ENCODE results near the gene TTC39A. TPM values are rescaled to one million over a fixed set of nuclear protein-coding genes. Genes with fewer than 3 reads are reported as not detected.
"Not testable (repeated sequence)": the region's sequence is repeated elsewhere in the genome, so short reads cannot be mapped to it uniquely, and the experiment has no call there.

TTC39A gene
- total RNA-seq, 1 experiment from 2014 or later: 20.3 TPM

GRCh38 chr1:51341876-51342496, 11.6 kb upstream of the TTC39A start:
- no peak for DNase-seq (ENCODE audit: low spot score)
- in situ Hi-C loops (cut with HindIII; ENCODE audit: low sequenced_read_pairs): no loop called here

GRCh38 chr1:51340380-51340779, 10.0 kb upstream of the TTC39A start:
- in situ Hi-C loops (cut with HindIII; ENCODE audit: low sequenced_read_pairs): no loop called here
- no peak for DNase-seq (ENCODE audit: low spot score)

GRCh38 chr1:51336711-51337110, 6.3 kb upstream of the TTC39A start:
- DNase-seq (ENCODE audit: low spot score): no peak
- in situ Hi-C loops (cut with HindIII; ENCODE audit: low sequenced_read_pairs): no loop called here

- DNase-seq (ENCODE audit: low spot score): no peak
- in situ Hi-C loops (cut with HindIII; ENCODE audit: low sequenced_read_pairs): no loop called here
Measured at GRCh38 chr1:51336004-51336403, 5.6 kb upstream of the TTC39A start.

- in situ Hi-C loops (cut with HindIII; ENCODE audit: low sequenced_read_pairs): no loop called here
- DNase-seq (ENCODE audit: low spot score): peak; percentile 10
Measured at GRCh38 chr1:51331206-51332100, 1.1 kb upstream of the TTC39A start.

- in situ Hi-C loops (cut with HindIII; ENCODE audit: low sequenced_read_pairs): no loop called here
- no peak for DNase-seq (ENCODE audit: low spot score)
Measured at GRCh38 chr1:51329443-51330325, 678 bp downstream of the TTC39A start.

- no peak for DNase-seq (ENCODE audit: low spot score)
- in situ Hi-C loops (cut with HindIII; ENCODE audit: low sequenced_read_pairs): no loop called here
Measured at GRCh38 chr1:51328926-51329325, 1.4 kb downstream of the TTC39A start.

GRCh38 chr1:51328279-51328678, 2.1 kb downstream of the TTC39A start:
- in situ Hi-C loops (cut with HindIII; ENCODE audit: low sequenced_read_pairs): no loop called here
- no peak for DNase-seq (ENCODE audit: low spot score)

- in situ Hi-C loops (cut with HindIII; ENCODE audit: low sequenced_read_pairs): no loop called here
- DNase-seq (ENCODE audit: low spot score): no peak
Measured at GRCh38 chr1:51327386-51327785, 3.0 kb downstream of the TTC39A start.

- no peak for DNase-seq (ENCODE audit: low spot score)
- in situ Hi-C loops (cut with HindIII; ENCODE audit: low sequenced_read_pairs): no loop called here
Measured at GRCh38 chr1:51326839-51327238, 3.5 kb downstream of the TTC39A start.

GRCh38 chr1:51325878-51326755, 4.2 kb downstream of the TTC39A start:
- in situ Hi-C loops (cut with HindIII; ENCODE audit: low sequenced_read_pairs): no loop called here
- DNase-seq (ENCODE audit: low spot score): no peak

GRCh38 chr1:51325391-51325790, 5.0 kb downstream of the TTC39A start:
- in situ Hi-C loops (cut with HindIII; ENCODE audit: low sequenced_read_pairs): no loop called here
- no peak for DNase-seq (ENCODE audit: low spot score)

- in situ Hi-C loops (cut with HindIII; ENCODE audit: low sequenced_read_pairs); DNase-seq (ENCODE audit: low spot score): not testable (repeated sequence)
Measured at GRCh38 chr1:51325011-51325385, 5.4 kb downstream of the TTC39A start.

- DNase-seq (ENCODE audit: low spot score): no peak
- in situ Hi-C loops (cut with HindIII; ENCODE audit: low sequenced_read_pairs): no loop called here
Measured at GRCh38 chr1:51324251-51325010, 5.9 kb downstream of the TTC39A start.

GRCh38 chr1:51323778-51324177, 6.6 kb downstream of the TTC39A start:
- DNase-seq (ENCODE audit: low spot score): no peak
- in situ Hi-C loops (cut with HindIII; ENCODE audit: low sequenced_read_pairs): no loop called here

- in situ Hi-C loops (cut with HindIII; ENCODE audit: low sequenced_read_pairs): no loop called here
- no peak for DNase-seq (ENCODE audit: low spot score)
Measured at GRCh38 chr1:51322417-51323101, 7.8 kb downstream of the TTC39A start.

GRCh38 chr1:51321924-51322280, 8.5 kb downstream of the TTC39A start:
- DNase-seq (ENCODE audit: low spot score): no peak
- in situ Hi-C loops (cut with HindIII; ENCODE audit: low sequenced_read_pairs): no loop called here

Data from G401 (cell line).